ENCODE data around the gene BSDC1. TPM values are rescaled to one million over a fixed set of nuclear protein-coding genes. Genes with fewer than 3 reads are reported as not detected.

Gene BSDC1
- total and polyA plus RNA-seq, 8 donors, result 50.6 to 64.8 (median 57.9) TPM

- no peak overlapping the region for H3K4me3 ChIP-seq
- intact Hi-C loops (cut with DNase I), result no loop called here
- DNase-seq (no peak), ATAC-seq (no peak)
- no peak for TF ChIP-seq CTCF (IDR thresholded peaks at IDR 0.05)
- no peaks in the 10 kb centered on the region for H3K4me1 ChIP-seq
- peaks cover 0 to 99% of the 10 kb centered on the region in 2 donors for H3K36me3 ChIP-seq
- H3K9me3 ChIP-seq, result no peaks in the 10 kb centered on the region
- H3K27ac ChIP-seq, result no peak overlapping the region
- no peaks in the 10 kb centered on the region for H3K27me3 ChIP-seq
These were observed 20.1 kb downstream of the BSDC1 start for GRCh38 chr1:32373996-32374592.

GRCh38 chr1:32372149-32372756 is 22.0 kb downstream of the BSDC1 start:
- intact Hi-C loops (cut with DNase I), result no loop called here
- H3K4me1 ChIP-seq, result no peaks in the 10 kb centered on the region
- H3K27me3 ChIP-seq, result no peaks in the 10 kb centered on the region
- no peaks in the 10 kb centered on the region for H3K9me3 ChIP-seq
- H3K27ac ChIP-seq, result no peak overlapping the region
- TF ChIP-seq CTCF (IDR thresholded peaks at IDR 0.05), result no peak
- H3K36me3 ChIP-seq, result peaks cover 0 to 99% of the 10 kb centered on the region in 2 donors
- peak; percentile 34 for ATAC-seq
- H3K4me3 ChIP-seq, result no peak overlapping the region
- no peak for DNase-seq

GRCh38 chr1:32367912-32368635 is 26.2 kb downstream of the BSDC1 start:
- DNase-seq, result no peak
- H3K36me3 ChIP-seq, result peaks cover 0 to 97% of the 10 kb centered on the region in 2 donors
- intact Hi-C loops (cut with DNase I), result no loop called here

GRCh38 chr1:32365445-32365844 is 28.8 kb downstream of the BSDC1 start:
- intact Hi-C loops (cut with DNase I), result no loop called here
- TF ChIP-seq CTCF (IDR thresholded peaks at IDR 0.05), result no peak
- DNase-seq, result no peak
- Histone ChIP-seq H3K36me3 (peaks cover 0 to 74% of the 10 kb centered on the region in 2 donors), H3K27ac (no peak overlapping the region), H3K4me1 (peaks cover 10 to 14% of the 10 kb centered on the region in 2 donors), H3K27me3 (peaks cover 0 to 20% of the 10 kb centered on the region in 2 donors), H3K4me3 (no peak overlapping the region), H3K9me3 (no peaks in the 10 kb centered on the region)
- no peak for ATAC-seq

More at GRCh38 chr1:32367912-32368635, 26.2 kb downstream of the BSDC1 start:
- Histone ChIP-seq H3K27ac (no peak overlapping the region), H3K27me3 (no peaks in the 10 kb centered on the region), H3K4me3 (no peak overlapping the region), H3K4me1 (no peaks in the 10 kb centered on the region), H3K9me3 (no peaks in the 10 kb centered on the region)
- TF ChIP-seq CTCF (IDR thresholded peaks at IDR 0.05), result no peak
- ATAC-seq, result no peak

- H3K27ac ChIP-seq, result no peak overlapping the region
- H3K27me3 ChIP-seq, result peaks cover 0 to 20% of the 10 kb centered on the region in 2 donors
- peaks cover 0 to 68% of the 10 kb centered on the region in 2 donors for H3K36me3 ChIP-seq
- no peak overlapping the region for H3K4me3 ChIP-seq
- intact Hi-C loops (cut with DNase I), result no loop called here
- ATAC-seq (no peak), DNase-seq (peak in 1 of 4 donors; percentile 23)
- TF ChIP-seq CTCF (IDR thresholded peaks at IDR 0.05), result no peak
- H3K4me1 ChIP-seq, result peaks cover 10 to 14% of the 10 kb centered on the region in 2 donors
- H3K9me3 ChIP-seq, result no peaks in the 10 kb centered on the region
These were observed 29.4 kb downstream of the BSDC1 start for GRCh38 chr1:32364836-32365235.

All from left lung (tissue), 10 donors.